GM10847 (cell line): ENCODE measurements around the gene NOS1AP.

Experiments used
- POLR2A ChIP-seq: IDR thresholded peaks from 2 replicates; pipeline ENCODE4 v1.6.1; 2011; ENCODE audit not compliant: insufficient read length; ENCODE audit errors: extremely low read depth

NOS1AP gene

GRCh38 chr1:162110910-162111309, 41.4 kb downstream of the NOS1AP start:
- no peak for TF ChIP-seq POLR2A

DNA sequence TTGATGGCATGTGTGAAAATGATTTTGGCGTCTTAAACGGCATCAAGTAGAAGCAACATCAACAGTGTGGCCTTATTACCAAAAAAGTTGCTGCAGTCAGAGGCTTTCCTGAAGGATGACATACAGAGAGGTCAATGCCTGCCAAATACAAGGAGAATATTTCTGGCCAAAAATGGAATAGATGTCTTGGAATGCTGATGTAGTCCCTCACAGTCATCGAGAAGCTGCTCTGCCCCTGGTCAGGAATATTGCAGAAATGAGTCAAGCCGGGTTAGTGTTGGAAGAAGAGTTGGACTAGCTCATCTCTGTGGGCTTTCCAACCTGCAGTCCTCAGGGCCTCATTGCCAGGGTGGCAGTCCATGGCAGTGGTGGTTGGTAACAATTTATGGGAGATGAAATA, 42.1 kb downstream of the NOS1AP start:
- TF ChIP-seq POLR2A, result no peak

DNA sequence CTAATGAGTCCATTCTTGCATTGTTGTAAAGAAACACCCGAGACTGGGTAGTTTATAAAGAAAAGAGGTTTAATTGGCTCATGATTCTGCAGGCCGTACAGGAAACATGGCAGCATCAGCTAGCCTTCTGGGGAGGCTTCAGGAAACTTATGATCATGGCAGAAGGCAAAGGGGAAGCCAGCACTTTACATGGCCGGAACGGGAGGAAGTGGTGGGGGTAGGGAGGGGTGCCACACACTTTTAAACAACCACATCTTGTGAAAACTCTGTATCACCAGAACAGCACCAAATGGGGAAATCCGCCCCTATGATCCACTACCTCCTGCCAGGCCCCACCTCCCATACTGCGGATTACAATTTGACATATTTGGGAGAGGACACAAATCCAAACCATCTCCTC, 43.9 kb downstream of the NOS1AP start:
- TF ChIP-seq POLR2A, result no peak

- no peak for TF ChIP-seq POLR2A
Observed at GRCh38 chr1:162117039-162117774, 47.7 kb downstream of the NOS1AP start.

DNA sequence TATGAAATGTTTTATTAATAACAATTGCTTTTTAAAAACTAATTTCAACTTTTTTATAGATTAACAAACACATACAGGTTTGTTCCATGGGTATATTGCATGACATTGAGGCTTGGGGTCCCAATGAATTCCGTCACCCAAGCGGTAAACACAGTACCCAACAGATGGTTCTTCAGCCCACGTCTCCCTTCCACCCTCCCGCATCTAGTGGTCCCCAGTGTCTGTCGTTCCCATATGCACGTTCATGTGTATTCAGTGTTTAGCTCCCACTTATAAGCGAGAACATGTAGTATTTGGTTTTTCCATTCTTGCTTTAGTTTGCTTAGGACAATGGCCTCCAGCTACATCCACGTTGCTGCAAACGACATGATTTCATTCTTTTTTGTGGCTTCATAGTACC, 48.6 kb downstream of the NOS1AP start:
- TF ChIP-seq POLR2A, result no peak

DNA sequence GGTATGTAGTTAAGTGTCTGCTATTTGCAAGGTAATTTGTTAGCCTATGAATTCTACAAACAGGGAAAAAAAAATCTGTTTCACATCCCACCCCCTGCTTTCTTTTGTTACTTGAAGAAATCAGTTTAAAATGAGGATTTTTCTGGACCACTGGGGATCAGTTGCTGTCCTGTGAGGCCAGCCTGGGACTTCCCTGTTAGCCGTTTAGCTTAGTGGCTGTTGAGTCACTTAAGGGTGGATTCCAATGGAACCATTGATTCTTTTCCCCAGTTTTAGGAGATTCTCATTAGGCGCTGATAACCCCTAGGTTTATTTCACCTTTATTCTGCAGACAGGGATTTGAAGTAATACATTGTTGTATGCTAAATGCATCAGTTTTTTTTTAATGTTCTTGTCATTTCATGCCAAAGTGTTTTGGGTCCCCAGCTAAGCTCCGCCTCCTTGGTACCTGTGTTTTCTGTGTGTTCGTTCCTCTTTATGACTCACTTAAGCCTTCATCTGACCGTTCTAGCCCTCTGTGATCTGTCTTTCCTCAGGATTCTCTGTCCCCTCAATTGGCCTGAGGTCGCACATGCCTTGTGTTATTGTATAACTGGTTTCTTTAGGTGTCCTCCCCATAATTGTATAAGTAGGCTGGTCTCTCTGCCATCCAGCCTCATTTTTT, 59.3 kb downstream of the NOS1AP start:
- TF ChIP-seq POLR2A, result no peak

GRCh38 chr1:162130308-162130707, 60.8 kb downstream of the NOS1AP start:
- no peak for TF ChIP-seq POLR2A

DNA sequence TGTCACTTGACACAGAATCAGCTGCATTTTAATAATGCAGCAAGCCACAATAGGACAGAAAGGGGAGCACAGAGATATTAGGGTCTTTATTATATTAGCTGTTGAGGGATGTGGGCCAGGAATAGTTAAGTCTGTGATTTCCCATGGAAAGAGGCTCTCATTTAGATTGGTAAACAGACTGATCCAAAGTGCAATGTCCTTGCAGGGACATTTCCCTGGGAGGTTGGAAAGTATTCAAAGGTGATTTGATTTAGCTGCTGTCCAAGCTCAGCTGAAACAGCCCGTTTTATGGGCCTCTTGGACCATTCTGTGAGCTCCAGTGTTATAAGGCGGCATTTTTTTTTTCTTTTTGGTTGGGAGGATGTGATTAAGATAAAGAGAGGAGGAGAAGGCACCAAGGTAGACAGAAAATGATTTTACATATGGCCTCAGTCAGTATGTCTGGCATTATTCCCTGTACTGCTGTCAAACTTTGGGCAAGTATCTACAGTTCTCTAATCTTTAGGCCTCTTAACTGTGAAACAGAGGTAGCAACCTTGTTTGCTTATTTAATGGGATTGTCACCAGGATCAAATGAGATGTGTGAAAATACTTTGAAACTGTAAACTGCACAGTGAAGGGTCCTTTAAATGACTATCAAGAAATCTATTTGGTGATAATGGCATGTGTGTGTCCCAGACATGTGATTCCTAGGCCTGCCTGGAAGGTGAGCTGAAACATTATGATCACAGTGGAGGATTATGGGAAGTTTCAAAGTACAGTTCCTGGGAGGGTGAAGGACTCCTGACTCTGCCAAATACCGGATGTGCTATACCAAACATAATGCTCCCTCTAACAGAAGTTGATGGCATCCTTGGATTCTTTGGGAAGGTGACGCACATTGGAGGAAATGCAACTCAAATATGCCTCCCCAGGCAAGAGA, 62.2 kb downstream of the NOS1AP start:
- no peak for TF ChIP-seq POLR2A

GRCh38 chr1:162133566-162133965, 64.1 kb downstream of the NOS1AP start:
- TF ChIP-seq POLR2A, result no peak

GRCh38 chr1:162134646-162135045, 65.2 kb downstream of the NOS1AP start:
- no peak for TF ChIP-seq POLR2A

DNA sequence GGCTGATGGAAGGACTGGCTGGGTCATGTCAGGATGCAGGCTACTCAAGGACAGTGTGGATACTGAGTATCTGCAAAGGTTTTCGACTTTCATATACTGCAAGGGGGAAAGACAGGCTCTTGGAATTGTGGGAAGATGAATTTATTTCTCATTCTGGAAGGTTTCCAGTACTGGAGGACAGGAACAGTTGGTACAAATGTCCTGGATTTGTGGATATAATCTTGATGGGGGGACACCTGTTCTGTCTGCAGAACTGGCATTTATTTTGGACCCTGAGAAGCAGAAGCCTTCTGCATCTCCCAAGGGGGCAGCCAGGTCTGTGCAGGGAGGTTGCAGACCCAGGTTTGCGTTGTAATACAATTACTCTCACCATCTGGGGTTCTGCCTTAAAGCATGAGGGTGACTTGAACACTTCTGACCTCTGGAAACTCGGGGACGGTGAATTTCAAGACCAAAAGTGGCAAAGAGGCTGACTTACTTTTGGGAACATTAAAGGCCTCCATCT, 65.8 kb downstream of the NOS1AP start:
- no peak for TF ChIP-seq POLR2A

DNA sequence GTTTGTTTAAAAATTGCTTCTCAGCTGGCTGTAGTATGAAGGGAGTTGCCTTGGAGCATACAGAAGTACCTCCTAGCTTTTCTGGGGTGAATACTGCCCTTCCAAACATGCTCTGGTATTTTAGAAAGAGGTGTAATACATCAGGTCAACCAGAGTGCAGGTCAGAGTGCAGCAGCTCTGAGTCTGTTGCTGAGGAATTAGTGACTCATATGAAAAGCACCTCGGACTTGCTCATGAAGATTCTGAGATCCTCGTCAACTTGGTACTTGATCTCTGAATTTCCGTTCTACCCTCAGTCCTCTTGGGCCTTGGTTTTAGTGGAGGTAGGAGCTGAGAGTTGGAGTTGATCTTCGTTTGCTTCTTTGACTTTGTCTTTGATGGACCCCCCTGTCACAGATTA, 67.3 kb downstream of the NOS1AP start:
- no peak for TF ChIP-seq POLR2A

GRCh38 chr1:162137179-162137960, 67.9 kb downstream of the NOS1AP start:
- TF ChIP-seq POLR2A, result no peak

DNA sequence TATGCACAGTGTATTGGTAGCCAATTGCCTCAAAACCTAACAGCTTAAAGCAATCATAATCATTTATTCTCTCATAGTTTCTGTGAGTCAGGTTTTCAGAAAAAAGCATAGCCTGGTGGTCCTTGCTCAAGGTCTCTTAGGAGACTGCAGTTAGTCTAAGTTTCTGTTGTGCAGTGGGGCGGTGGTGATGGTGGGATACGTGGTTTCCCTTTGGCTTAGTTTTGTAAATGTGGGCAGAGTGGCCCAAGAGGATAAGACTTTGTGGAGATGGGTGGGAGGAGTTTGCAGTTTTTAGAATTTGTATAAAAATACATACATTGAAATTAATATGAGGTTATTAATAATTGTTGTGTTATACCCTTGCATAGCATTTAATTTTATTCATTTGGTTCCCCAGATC, 68.6 kb downstream of the NOS1AP start:
- no peak for TF ChIP-seq POLR2A
